HCT116 (cell line): ENCODE measurements around the gene RAB3GAP1.

ENCODE experiments used
- POLR2A ChIP-seq: IDR thresholded peaks from 2 replicates; pipeline ENCODE4 v1.7.0; 2011; ENCODE audit warnings: borderline replicate concordance; ENCODE audit not compliant: insufficient read depth, insufficient read length; ENCODE audit errors: extremely low read depth
- YY1 ChIP-seq: IDR thresholded peaks from 2 replicates; pipeline ENCODE4 v1.6.1; 2011; ENCODE audit warnings: low read length, low read depth, moderate library complexity, mild to moderate bottlenecking; ENCODE audit not compliant: insufficient replicate concordance; ENCODE audit errors: extremely low read depth
- TF ChIP-seq, protein P1 (sequence below), 3 experiments: fragments of 200-600 bp in 1 of 3; sonication (generic) in 1 of 3; IDR thresholded peaks in 2 of 3; conservative IDR thresholded peaks in 1 of 3; 2 replicates each; pipeline ENCODE4 v1.5.1; 2012 to 2017; ENCODE audit warnings: low read depth in 2 of 3, low read length in 2 of 3, antibody characterized with exemption in 1 of 3, borderline replicate concordance in 1 of 3, control low read depth in 1 of 3, mild to moderate bottlenecking in 1 of 3, mixed read lengths in 1 of 3, mixed run types in 1 of 3, moderate library complexity in 1 of 3; ENCODE audit not compliant: insufficient read depth in 1 of 3

DNA sequence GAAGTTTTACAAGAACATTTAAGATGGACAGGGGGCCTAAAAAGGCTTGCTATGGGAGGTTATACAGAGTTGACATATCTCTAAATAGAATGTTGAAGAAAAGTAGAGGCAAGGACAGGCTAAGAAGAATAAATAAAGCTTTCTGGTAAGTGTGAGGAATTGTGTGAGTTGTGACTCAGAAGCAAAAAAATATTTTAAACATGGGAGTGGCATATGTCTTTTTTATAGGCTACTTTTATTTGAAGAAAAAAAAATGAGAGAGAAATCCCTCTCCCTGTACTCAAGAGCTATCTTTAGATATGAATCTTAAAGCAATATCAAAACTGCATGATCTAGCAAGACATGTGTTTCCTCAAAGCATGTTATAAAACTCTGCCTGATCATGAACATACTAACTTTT lies 41.1 kb downstream of the RAB3GAP1 start:
- no peak for TF ChIP-seq YY1
- TF ChIP-seq, protein P1, sequence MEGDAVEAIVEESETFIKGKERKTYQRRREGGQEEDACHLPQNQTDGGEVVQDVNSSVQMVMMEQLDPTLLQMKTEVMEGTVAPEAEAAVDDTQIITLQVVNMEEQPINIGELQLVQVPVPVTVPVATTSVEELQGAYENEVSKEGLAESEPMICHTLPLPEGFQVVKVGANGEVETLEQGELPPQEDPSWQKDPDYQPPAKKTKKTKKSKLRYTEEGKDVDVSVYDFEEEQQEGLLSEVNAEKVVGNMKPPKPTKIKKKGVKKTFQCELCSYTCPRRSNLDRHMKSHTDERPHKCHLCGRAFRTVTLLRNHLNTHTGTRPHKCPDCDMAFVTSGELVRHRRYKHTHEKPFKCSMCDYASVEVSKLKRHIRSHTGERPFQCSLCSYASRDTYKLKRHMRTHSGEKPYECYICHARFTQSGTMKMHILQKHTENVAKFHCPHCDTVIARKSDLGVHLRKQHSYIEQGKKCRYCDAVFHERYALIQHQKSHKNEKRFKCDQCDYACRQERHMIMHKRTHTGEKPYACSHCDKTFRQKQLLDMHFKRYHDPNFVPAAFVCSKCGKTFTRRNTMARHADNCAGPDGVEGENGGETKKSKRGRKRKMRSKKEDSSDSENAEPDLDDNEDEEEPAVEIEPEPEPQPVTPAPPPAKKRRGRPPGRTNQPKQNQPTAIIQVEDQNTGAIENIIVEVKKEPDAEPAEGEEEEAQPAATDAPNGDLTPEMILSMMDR (IDR thresholded peaks at IDR 0.05 in 2 of 3, conservative IDR thresholded peaks at IDR 0.05 in 1 of 3; ENCODE audit: borderline replicate concordance in 1 of 3, insufficient read depth in 1 of 3, low read depth in 2 of 3, low read length in 2 of 3): no peak
- no peak for TF ChIP-seq POLR2A
